Eye (tissue), 1 donor: ENCODE measurements around the gene COMMD6.

ENCODE experiments used
- DNase-seq: peaks from one replicate; pipeline ENCODE4 v3.0.0-alpha.2; 2015

Gene COMMD6

DNA sequence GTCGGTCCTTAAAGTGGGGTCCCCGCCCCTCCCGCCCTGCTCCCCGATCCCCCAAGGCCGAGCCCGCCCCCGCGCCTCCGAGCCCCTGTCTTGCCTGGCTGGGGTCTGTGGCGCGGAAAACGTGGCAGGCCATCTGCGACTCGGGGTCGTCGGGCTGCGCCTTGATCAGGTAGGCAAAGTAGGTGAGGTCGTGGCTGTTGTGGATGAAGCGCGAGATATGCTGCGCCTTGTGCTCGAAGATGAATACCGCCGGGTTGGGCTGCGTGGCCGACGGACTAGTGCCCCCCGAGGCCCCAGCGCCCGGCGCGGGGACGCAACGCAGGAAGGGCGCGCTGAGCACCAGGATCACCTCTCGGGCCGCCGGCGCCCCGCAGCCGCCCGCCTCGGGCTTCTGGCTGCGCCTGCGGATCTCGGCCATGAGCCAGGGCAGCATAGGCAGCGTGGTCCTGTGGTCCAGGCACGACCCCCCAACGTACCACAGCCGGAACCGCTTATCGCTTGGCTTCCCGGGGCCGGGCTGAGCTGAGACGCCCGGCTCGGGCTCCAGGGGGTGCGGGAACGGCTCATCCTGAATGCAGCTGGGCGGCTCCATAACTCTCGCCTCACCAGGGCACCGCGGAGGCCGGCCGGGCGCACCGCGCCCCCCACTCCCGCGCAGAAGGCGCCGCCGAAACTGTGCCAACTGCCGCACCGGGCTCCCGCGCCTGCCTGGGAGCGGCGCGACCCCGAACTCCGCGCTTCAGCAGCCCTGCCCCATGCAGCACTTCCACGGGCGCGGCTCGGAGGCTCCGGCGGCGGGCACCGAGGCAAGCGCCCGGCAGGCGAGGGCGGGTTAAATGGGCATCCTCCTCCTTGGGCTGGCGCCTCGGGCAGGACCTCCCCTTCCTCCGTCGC lies 56.2 kb downstream of the COMMD6 start:
- DNase-seq, result peak; percentile 84

DNA sequence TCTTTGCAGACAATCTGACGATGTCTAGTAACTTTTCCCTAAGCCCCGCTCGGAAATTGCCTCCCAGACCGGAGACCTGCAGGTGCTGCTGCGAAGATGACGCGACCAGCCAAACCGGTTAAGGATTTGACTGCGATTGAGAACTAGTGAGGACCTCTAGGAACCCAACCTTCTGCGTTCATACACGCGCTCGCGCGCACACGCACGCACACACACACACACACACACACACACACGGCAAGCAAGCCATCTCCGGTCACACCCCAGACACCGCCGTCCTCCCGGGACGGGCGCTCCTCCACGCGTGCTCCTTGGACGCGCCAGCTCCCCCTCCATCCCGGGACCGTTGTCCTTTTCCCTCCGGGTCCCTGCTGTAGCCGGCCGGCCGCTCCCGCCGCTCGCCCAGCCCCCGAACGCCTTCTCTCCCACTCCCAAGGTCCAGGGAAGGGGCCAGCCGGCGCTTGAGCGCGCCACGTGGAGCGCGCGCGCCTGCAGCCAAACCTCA lies 56.9 kb downstream of the COMMD6 start:
- DNase-seq, result peak; percentile 80

DNA sequence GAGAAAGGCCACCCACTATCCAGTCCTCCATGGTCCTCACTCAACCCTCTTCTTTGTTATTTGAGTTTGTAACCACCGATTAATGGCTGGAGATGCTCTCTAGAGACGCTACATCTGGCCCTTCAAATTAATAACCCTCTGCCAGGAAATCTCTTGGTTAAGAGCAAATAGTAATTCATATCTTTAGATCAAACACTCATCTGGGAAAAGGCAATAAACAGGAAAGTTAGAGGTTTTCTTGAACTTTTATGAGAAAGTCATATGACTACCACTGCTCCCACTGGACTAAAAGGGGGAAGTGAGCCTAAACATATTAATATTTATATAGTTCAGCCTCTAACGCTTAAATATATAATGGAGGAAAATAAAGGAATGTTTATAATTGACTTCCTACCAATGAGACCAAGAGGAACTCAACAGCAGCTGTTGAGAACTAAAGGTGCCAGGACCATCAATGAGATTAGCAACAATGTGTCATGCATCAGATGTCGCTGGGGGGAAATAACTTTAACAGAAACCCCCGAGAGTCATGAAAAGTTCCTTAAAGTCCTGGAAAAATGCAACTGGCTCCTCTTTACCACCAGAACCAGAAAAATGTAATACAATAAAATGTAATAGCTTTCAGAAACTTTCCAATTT lies 58.4 kb downstream of the COMMD6 start:
- no peak for DNase-seq

DNA sequence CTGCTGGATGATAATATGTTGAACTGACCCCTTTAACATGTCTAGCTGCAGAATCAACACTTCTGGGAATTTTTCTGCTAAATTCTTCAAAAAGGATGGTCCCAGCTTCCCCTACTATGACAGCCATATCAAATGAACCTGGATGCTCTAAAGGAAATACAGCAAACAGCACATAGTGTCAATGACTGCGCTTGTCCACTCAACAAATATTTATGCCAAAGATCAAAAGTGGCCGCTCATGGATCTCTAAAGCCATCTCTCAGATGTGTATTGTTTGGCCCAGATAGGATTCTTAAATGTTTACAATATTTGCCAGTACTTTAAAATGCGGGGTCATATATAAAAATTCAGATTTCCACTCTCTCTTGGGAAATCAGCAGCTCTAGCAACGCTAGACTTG lies 59.0 kb downstream of the COMMD6 start:
- no peak for DNase-seq
